ENCODE results near the gene CA14.
"Not testable (repeated sequence)": the region's sequence is repeated elsewhere in the genome, so short reads cannot be mapped to it uniquely, and the experiment has no call there.

Gene CA14

GRCh38 chr1:150257624-150258585, at the start of gene CA14:
CA14 (plus strand) TSS chr1:150257774; CDS start chr1:150258129, 355 bp downstream.
- DNase-seq (ENCODE audit: low read depth), result no peak

GRCh38 chr1:150208460-150208859, 49.1 kb upstream of the CA14 start:
- not testable (repeated sequence) for DNase-seq (ENCODE audit: low read depth)

- no peak for DNase-seq (ENCODE audit: low read depth)
These were observed 47.5 kb upstream of the CA14 start for GRCh38 chr1:150210091-150210490.

- DNase-seq (ENCODE audit: low read depth), result no peak
These were observed 46.9 kb upstream of the CA14 start for GRCh38 chr1:150210706-150211105.

GRCh38 chr1:150212070-150212469, 45.5 kb upstream of the CA14 start:
- no peak for DNase-seq (ENCODE audit: low read depth)

- DNase-seq (ENCODE audit: low read depth), result peak; percentile 86
These were observed 44.1 kb upstream of the CA14 start for GRCh38 chr1:150213170-150214098.

GRCh38 chr1:150214099-150214756, 43.3 kb upstream of the CA14 start:
- DNase-seq (ENCODE audit: low read depth), result not testable (repeated sequence)

- not testable (repeated sequence) for DNase-seq (ENCODE audit: low read depth)
These were observed 41.7 kb upstream of the CA14 start for GRCh38 chr1:150215855-150216254.

- no peak for DNase-seq (ENCODE audit: low read depth)
These were observed 36.0 kb upstream of the CA14 start for GRCh38 chr1:150221552-150221951.

- DNase-seq (ENCODE audit: low read depth), result no peak
These were observed 32.6 kb upstream of the CA14 start for GRCh38 chr1:150224983-150225382.

- no peak for DNase-seq (ENCODE audit: low read depth)
These were observed 32.0 kb upstream of the CA14 start for GRCh38 chr1:150225546-150225945.

- DNase-seq (ENCODE audit: low read depth), result no peak
These were observed 31.1 kb upstream of the CA14 start for GRCh38 chr1:150226486-150226885.

- DNase-seq (ENCODE audit: low read depth), result no peak
These were observed 30.3 kb upstream of the CA14 start for GRCh38 chr1:150227228-150227627.

- DNase-seq (ENCODE audit: low read depth), result not testable (repeated sequence)
These were observed 29.3 kb upstream of the CA14 start for GRCh38 chr1:150228246-150228645.

GRCh38 chr1:150232921-150233320, 24.7 kb upstream of the CA14 start:
- not testable (repeated sequence) for DNase-seq (ENCODE audit: low read depth)

GRCh38 chr1:150233359-150234308, 23.9 kb upstream of the CA14 start:
- DNase-seq (ENCODE audit: low read depth), result no peak

- no peak for DNase-seq (ENCODE audit: low read depth)
These were observed 23.3 kb upstream of the CA14 start for GRCh38 chr1:150234309-150234565.

- peak; percentile 88 for DNase-seq (ENCODE audit: low read depth)
These were observed 22.8 kb upstream of the CA14 start for GRCh38 chr1:150234566-150235293.

- DNase-seq (ENCODE audit: low read depth), result peak; percentile 30
These were observed 22.2 kb upstream of the CA14 start for GRCh38 chr1:150235294-150235851.

Data from activated T-cell treated with anti-CD3 and anti-CD28 coated beads for 48 hours (primary cell).